ENCODE measurements around the gene HJURP.

GRCh38 chr2:233821709-233822100 is 32.6 kb downstream of the HJURP start:
- TF ChIP-seq EZH2phosphoT487 (IDR thresholded peaks at IDR 0.05; ENCODE audit: borderline replicate concordance, low read depth) (no peak), USF1 (IDR thresholded peaks at IDR 0.05; ENCODE audit: borderline replicate concordance, low read depth) (no peak)

All from SK-N-SH (cell line).